ENCODE data around the gene ADCY5.

Gene ADCY5

GRCh38 chr3:123396171-123397049 lies 52.5 kb downstream of the ADCY5 start:
- Mint-ChIP-seq H3K27ac (no peak overlapping the region), H3K4me3 (no peak overlapping the region), H3K36me3 (no peaks in the 10 kb centered on the region), H3K27me3 (peaks cover 16% of the 10 kb centered on the region), H3K4me1 (ENCODE audit: low read depth) (no peaks in the 10 kb centered on the region), H3K9me3 (ENCODE audit: low read depth) (no peaks in the 10 kb centered on the region)

- Mint-ChIP-seq H3K36me3 (no peaks in the 10 kb centered on the region), H3K9me3 (ENCODE audit: low read depth) (no peaks in the 10 kb centered on the region), H3K4me1 (ENCODE audit: low read depth) (no peaks in the 10 kb centered on the region), H3K27me3 (peaks cover 14% of the 10 kb centered on the region), H3K4me3 (no peak overlapping the region), H3K27ac (no peak overlapping the region)
These were observed 53.7 kb downstream of the ADCY5 start for GRCh38 chr3:123395235-123395634.

- peaks cover 11% of the 10 kb centered on the region for H3K27me3 Mint-ChIP-seq
- H3K27ac Mint-ChIP-seq = no peak overlapping the region
- no peaks in the 10 kb centered on the region for H3K4me1 Mint-ChIP-seq (ENCODE audit: low read depth)
These were observed 54.4 kb downstream of the ADCY5 start for GRCh38 chr3:123394391-123395020.

GRCh38 chr3:123392871-123393620 lies 55.8 kb downstream of the ADCY5 start:
- Mint-ChIP-seq H3K27me3 (peaks cover 11% of the 10 kb centered on the region), H3K4me3 (no peak overlapping the region), H3K36me3 (no peaks in the 10 kb centered on the region), H3K9me3 (ENCODE audit: low read depth) (no peaks in the 10 kb centered on the region), H3K27ac (no peak overlapping the region), H3K4me1 (ENCODE audit: low read depth) (no peaks in the 10 kb centered on the region)

More at GRCh38 chr3:123394391-123395020, 54.4 kb downstream of the ADCY5 start:
- no peak overlapping the region for H3K4me3 Mint-ChIP-seq
- no peaks in the 10 kb centered on the region for H3K9me3 Mint-ChIP-seq (ENCODE audit: low read depth)
- H3K36me3 Mint-ChIP-seq = no peaks in the 10 kb centered on the region

GRCh38 chr3:123392368-123392767 lies 56.5 kb downstream of the ADCY5 start:
- peaks cover 11% of the 10 kb centered on the region for H3K27me3 Mint-ChIP-seq
- H3K36me3 Mint-ChIP-seq = no peaks in the 10 kb centered on the region
- H3K4me1 Mint-ChIP-seq (ENCODE audit: low read depth) = no peaks in the 10 kb centered on the region
- H3K27ac Mint-ChIP-seq = no peak overlapping the region
- H3K4me3 Mint-ChIP-seq = no peak overlapping the region
- no peaks in the 10 kb centered on the region for H3K9me3 Mint-ChIP-seq (ENCODE audit: low read depth)

- no peaks in the 10 kb centered on the region for H3K36me3 Mint-ChIP-seq
- H3K27me3 Mint-ChIP-seq = peaks cover 11% of the 10 kb centered on the region
- H3K4me3 Mint-ChIP-seq = no peak overlapping the region
- no peaks in the 10 kb centered on the region for H3K9me3 Mint-ChIP-seq (ENCODE audit: low read depth)
- no peak overlapping the region for H3K27ac Mint-ChIP-seq
- no peaks in the 10 kb centered on the region for H3K4me1 Mint-ChIP-seq (ENCODE audit: low read depth)
These were observed 57.9 kb downstream of the ADCY5 start for GRCh38 chr3:123390865-123391600.

- H3K4me1 Mint-ChIP-seq (ENCODE audit: low read depth) = no peaks in the 10 kb centered on the region
These were observed 59.3 kb downstream of the ADCY5 start for GRCh38 chr3:123389628-123389918.

GRCh38 chr3:123388811-123389627 lies 59.9 kb downstream of the ADCY5 start:
- Mint-ChIP-seq H3K36me3 (no peaks in the 10 kb centered on the region), H3K27me3 (peaks cover 1% of the 10 kb centered on the region)

More at GRCh38 chr3:123389628-123389918, 59.3 kb downstream of the ADCY5 start:
- no peak overlapping the region for H3K4me3 Mint-ChIP-seq
- H3K36me3 Mint-ChIP-seq = no peaks in the 10 kb centered on the region
- H3K27me3 Mint-ChIP-seq = peaks cover 7% of the 10 kb centered on the region
- H3K9me3 Mint-ChIP-seq (ENCODE audit: low read depth) = no peaks in the 10 kb centered on the region
- H3K27ac Mint-ChIP-seq = no peak overlapping the region

GRCh38 chr3:123388042-123388441 lies 60.8 kb downstream of the ADCY5 start:
- no peak overlapping the region for H3K4me3 Mint-ChIP-seq
- H3K27me3 Mint-ChIP-seq = peaks cover 1% of the 10 kb centered on the region
- H3K36me3 Mint-ChIP-seq = no peaks in the 10 kb centered on the region
- no peaks in the 10 kb centered on the region for H3K4me1 Mint-ChIP-seq (ENCODE audit: low read depth)
- H3K9me3 Mint-ChIP-seq (ENCODE audit: low read depth) = no peaks in the 10 kb centered on the region
- H3K27ac Mint-ChIP-seq = no peak overlapping the region

More at GRCh38 chr3:123388811-123389627, 59.9 kb downstream of the ADCY5 start:
- Mint-ChIP-seq H3K27ac (peak overlapping the region; percentile 11), H3K4me3 (no peak overlapping the region), H3K9me3 (ENCODE audit: low read depth) (no peaks in the 10 kb centered on the region), H3K4me1 (ENCODE audit: low read depth) (no peaks in the 10 kb centered on the region)

- Mint-ChIP-seq H3K36me3 (no peaks in the 10 kb centered on the region), H3K27ac (no peak overlapping the region), H3K4me3 (no peak overlapping the region), H3K9me3 (ENCODE audit: low read depth) (no peaks in the 10 kb centered on the region), H3K4me1 (ENCODE audit: low read depth) (no peaks in the 10 kb centered on the region), H3K27me3 (peaks cover 1% of the 10 kb centered on the region)
These were observed 61.4 kb downstream of the ADCY5 start for GRCh38 chr3:123387532-123387931.

- Mint-ChIP-seq H3K9me3 (ENCODE audit: low read depth) (no peaks in the 10 kb centered on the region), H3K4me3 (no peak overlapping the region), H3K27ac (no peak overlapping the region), H3K27me3 (peaks cover 1% of the 10 kb centered on the region), H3K36me3 (no peaks in the 10 kb centered on the region), H3K4me1 (ENCODE audit: low read depth) (no peaks in the 10 kb centered on the region)
These were observed 62.3 kb downstream of the ADCY5 start for GRCh38 chr3:123386477-123387040.

GRCh38 chr3:123385981-123386380 lies 62.9 kb downstream of the ADCY5 start:
- Mint-ChIP-seq H3K27me3 (peaks cover 1% of the 10 kb centered on the region), H3K9me3 (ENCODE audit: low read depth) (no peaks in the 10 kb centered on the region)

GRCh38 chr3:123385499-123385898 lies 63.4 kb downstream of the ADCY5 start:
- Mint-ChIP-seq H3K27me3 (peaks cover 1% of the 10 kb centered on the region), H3K4me1 (ENCODE audit: low read depth) (no peaks in the 10 kb centered on the region), H3K27ac (no peak overlapping the region), H3K9me3 (ENCODE audit: low read depth) (no peaks in the 10 kb centered on the region), H3K36me3 (no peaks in the 10 kb centered on the region), H3K4me3 (no peak overlapping the region)

More at GRCh38 chr3:123385981-123386380, 62.9 kb downstream of the ADCY5 start:
- Mint-ChIP-seq H3K36me3 (no peaks in the 10 kb centered on the region), H3K4me3 (no peak overlapping the region), H3K27ac (no peak overlapping the region), H3K4me1 (ENCODE audit: low read depth) (no peaks in the 10 kb centered on the region)

GRCh38 chr3:123385001-123385401 lies 63.9 kb downstream of the ADCY5 start:
- Mint-ChIP-seq H3K27me3 (peaks cover 1% of the 10 kb centered on the region), H3K36me3 (no peaks in the 10 kb centered on the region), H3K9me3 (ENCODE audit: low read depth) (no peaks in the 10 kb centered on the region), H3K27ac (no peak overlapping the region), H3K4me3 (no peak overlapping the region), H3K4me1 (ENCODE audit: low read depth) (no peaks in the 10 kb centered on the region)

Measured in activated naive CD8-positive, alpha-beta T cell (primary cell).